Liver (tissue), 9 donors: Measurements from ENCODE around the gene MEIS2. TPM values are rescaled to one million over a fixed set of nuclear protein-coding genes. Genes with fewer than 3 reads are reported as not detected.

Source experiments
- DNase-seq: peaks from one replicate; pipeline ENCODE4 v3.0.0-alpha.2; 2017; ENCODE audit warnings: low spot score
- H3K27ac ChIP-seq, 2 donors: one replicate each; pipeline ENCODE4 v1.7.0; 2013; ENCODE audit warnings: inconsistent platforms in 2 of 2, low read length in 2 of 2, control low read depth in 1 of 2, low read depth in 1 of 2, mild to moderate bottlenecking in 1 of 2
- H3K27me3 ChIP-seq, 4 donors: one replicate each; pipeline versions ENCODE4 v1.6.1 to v1.7.0; 2013; ENCODE audit warnings: low read length in 3 of 4, inconsistent platforms in 1 of 4, mild to moderate bottlenecking in 1 of 4, moderate library complexity in 1 of 4; ENCODE audit not compliant: control insufficient read depth in 4 of 4, insufficient read depth in 4 of 4
- H3K36me3 ChIP-seq, 4 donors: one replicate each; pipeline versions ENCODE4 v1.6.1 to v1.7.0; 2013; ENCODE audit warnings: low read length in 3 of 4, mild to moderate bottlenecking in 3 of 4, low read depth in 1 of 4, moderate library complexity in 1 of 4; ENCODE audit not compliant: control insufficient read depth in 4 of 4, insufficient read depth in 3 of 4
- H3K4me1 ChIP-seq, 4 donors: one replicate each; pipeline versions ENCODE4 v1.6.1 to v1.7.0; 2013; ENCODE audit warnings: low read length in 3 of 4, mild to moderate bottlenecking in 3 of 4, moderate library complexity in 1 of 4; ENCODE audit not compliant: control insufficient read depth in 4 of 4, insufficient read depth in 4 of 4
- H3K4me3 ChIP-seq, 3 donors: one replicate each; pipeline versions ENCODE4 v1.6.1 to v1.7.0; 2013; ENCODE audit warnings: low read length in 3 of 3, control low read depth in 1 of 3, low read depth in 1 of 3, mild to moderate bottlenecking in 1 of 3
- H3K9ac ChIP-seq, 2 donors: one replicate each; pipeline ENCODE4 v1.7.0; 2013; ENCODE audit warnings: low read length in 2 of 2, mild to moderate bottlenecking in 2 of 2, moderate library complexity in 2 of 2, control low read depth in 1 of 2, low read depth in 1 of 2
- H3K9me3 ChIP-seq, 4 donors: one replicate each; pipeline versions ENCODE4 v1.6.1 to v1.7.0; 2013; ENCODE audit warnings: low read length in 3 of 4; ENCODE audit not compliant: control insufficient read depth in 4 of 4
- ATF3 ChIP-seq: IDR thresholded peaks from 2 replicates; pipeline ENCODE4 v1.6.1; 2016; ENCODE audit warnings: antibody characterized with exemption
- EGR1 ChIP-seq, 2 donors: IDR thresholded peaks; 2 replicates each; pipeline ENCODE4 v1.6.1; 2016 to 2018; ENCODE audit warnings: antibody characterized with exemption in 2 of 2, low read depth in 2 of 2
- FOXA2 ChIP-seq: IDR thresholded peaks from 2 replicates; pipeline ENCODE4 v1.6.1; 2016; ENCODE audit warnings: antibody characterized with exemption
- GABPA ChIP-seq, 2 donors: IDR thresholded peaks in 1 of 2; conservative IDR thresholded peaks in 1 of 2; 2 replicates each; pipeline ENCODE4 v1.6.1; 2016; ENCODE audit warnings: antibody characterized with exemption in 2 of 2, mild to moderate bottlenecking in 1 of 2, moderate library complexity in 1 of 2
- HNF4A ChIP-seq, 2 donors: conservative IDR thresholded peaks; 2 replicates each; pipeline ENCODE4 v1.6.1; 2016; ENCODE audit warnings: antibody characterized with exemption in 2 of 2, mild to moderate bottlenecking in 2 of 2
- HNF4G ChIP-seq: IDR thresholded peaks from 2 replicates; pipeline ENCODE4 v1.6.1; 2016; ENCODE audit warnings: antibody characterized with exemption
- JUND ChIP-seq, 2 donors: IDR thresholded peaks; 2 replicates each; pipeline ENCODE4 v1.6.1; 2016; ENCODE audit warnings: antibody characterized with exemption in 2 of 2
- NR2F2 ChIP-seq: IDR thresholded peaks from 2 replicates; pipeline ENCODE4 v1.6.1; 2016; ENCODE audit warnings: antibody characterized with exemption
- RAD21 ChIP-seq, 2 donors: IDR thresholded peaks; 2 replicates each; pipeline ENCODE4 v1.6.1; 2016; ENCODE audit warnings: antibody characterized with exemption in 2 of 2, mild to moderate bottlenecking in 2 of 2
- REST ChIP-seq: IDR thresholded peaks from 2 replicates; pipeline ENCODE4 v1.6.1; 2016; ENCODE audit warnings: antibody characterized with exemption, mild to moderate bottlenecking
- RXRA ChIP-seq, 2 donors: IDR thresholded peaks; 2 replicates each; pipeline ENCODE4 v1.6.1; 2017 to 2018; ENCODE audit warnings: antibody characterized with exemption in 2 of 2, mild to moderate bottlenecking in 1 of 2
- SP1 ChIP-seq: IDR thresholded peaks from 2 replicates; pipeline ENCODE4 v1.6.1; 2018; ENCODE audit warnings: antibody characterized with exemption, mild to moderate bottlenecking
- YY1 ChIP-seq: IDR thresholded peaks from 2 replicates; pipeline ENCODE4 v1.6.1; 2016; ENCODE audit warnings: antibody characterized with exemption, mild to moderate bottlenecking
- ZBTB33 ChIP-seq: IDR thresholded peaks from 2 replicates; pipeline ENCODE4 v1.6.1; 2016; ENCODE audit warnings: antibody characterized with exemption
- WGBS: extraction: QIAGEN DNeasy Blood & Tissue Kit; methylation state at CpG from one replicate; pipeline ENCODE4 v1.1.7; 2013; 5-methylcytosine and 5-hydroxymethylcytosine counted together
- polyA plus RNA-seq, 2 donors: library from polyadenylated mRNA; stranded (reverse) in 1 of 2; unstranded in 1 of 2; fragments of 200-250 nt in 1 of 2; fragments of >200 nt in 1 of 2; fragmentation: Nextera tagmentation in 1 of 2; extraction: Ambion mirVana in 1 of 2; gene quantifications; one replicate each; pipeline versions ENCODE4 v1.2.1 to v1.2.3, GENCODE V29; 2013 to 2015
- total RNA-seq, 2 donors: library from RNA; depleted of rRNA; stranded (reverse); fragments of >200 nt; gene quantifications; one replicate each; pipeline ENCODE4 v1.2.3, GENCODE V29; 2014
- TF ChIP-seq, protein P1 (sequence below): IDR thresholded peaks from 2 replicates; pipeline ENCODE4 v1.6.1; 2016; ENCODE audit warnings: antibody characterized with exemption
- TF ChIP-seq, protein P2 (sequence below): fragments of 150-350 bp; IDR thresholded peaks from 2 replicates; pipeline ENCODE4 v1.5.1; 2017; ENCODE audit warnings: improper control_type of control experiment, low read depth, low read length; ENCODE audit not compliant: missing input control
- donor health status: healthy.
- donor health status: healthy.
- donor health status: healthy.
- donor health status: healthy.
- donor health status: healthy.

Gene MEIS2
- total and polyA plus RNA-seq, 4 donors: 3.9 to 12.6 (median 7.6) TPM

DNA sequence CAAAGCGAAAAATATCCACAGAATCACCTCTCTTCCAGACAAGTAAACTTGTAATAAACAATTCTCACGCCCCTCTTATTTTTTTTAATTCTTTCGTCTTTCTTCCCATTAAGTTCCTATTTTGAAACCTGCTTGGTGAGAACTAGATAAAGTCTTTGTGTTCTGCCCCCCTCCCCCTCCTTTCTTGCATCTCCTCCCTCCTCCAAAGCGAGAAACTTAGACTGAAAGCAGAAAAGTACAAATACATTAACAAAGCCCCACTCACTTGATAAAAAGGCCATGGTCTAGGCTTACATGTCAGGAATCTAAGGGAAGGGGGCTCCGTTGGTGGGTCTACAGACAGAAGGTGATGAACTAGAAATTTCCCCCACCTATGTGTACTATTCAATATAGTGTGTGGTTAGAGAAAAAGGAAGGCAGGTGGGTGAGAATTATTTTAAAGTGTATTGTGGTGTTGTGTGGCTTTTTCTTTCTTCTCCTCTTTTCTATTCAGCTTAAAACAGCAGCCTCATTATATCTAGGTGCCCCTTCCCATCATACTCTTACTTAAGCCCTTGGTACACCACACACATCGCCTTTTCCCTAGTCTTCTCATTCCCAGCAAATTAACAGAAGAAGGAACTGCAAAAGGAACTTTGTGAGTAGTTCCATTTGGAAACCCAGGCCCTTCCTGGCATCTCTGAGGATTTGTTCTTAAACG is 215.3 kb downstream of the MEIS2 start:
- 73% methylated on average over 7 of the region's 7 CpGs for WGBS
- no peaks in the 10 kb centered on the region for H3K36me3 ChIP-seq
- H3K4me1 ChIP-seq: peaks cover 7 to 30% (median 26%) of the 10 kb centered on the region in 4 donors
- no peak overlapping the region for H3K9ac ChIP-seq
- H3K9me3 ChIP-seq: peaks cover 0 to under 1% (median 0%) of the 10 kb centered on the region in 4 donors
- H3K27me3 ChIP-seq: peaks cover 0 to 15% (median 8%) of the 10 kb centered on the region in 4 donors
- H3K4me3 ChIP-seq: no peak overlapping the region
- H3K27ac ChIP-seq: no peak overlapping the region
- TF ChIP-seq ATF3 (no peak), FOXA2 (no peak), ZBTB33 (no peak), GABPA (IDR thresholded peaks at IDR 0.05 in 1 of 2, conservative IDR thresholded peaks at IDR 0.05 in 1 of 2) (no peak)
- DNase-seq: no peak

- DNase-seq: no peak
- Histone ChIP-seq H3K27ac (no peak overlapping the region), H3K4me1 (peaks cover 9 to 30% (median 28%) of the 10 kb centered on the region in 4 donors), H3K9me3 (peaks cover 0 to 4% (median 0%) of the 10 kb centered on the region in 4 donors), H3K36me3 (no peaks in the 10 kb centered on the region), H3K27me3 (peaks cover 0 to 17% (median 9%) of the 10 kb centered on the region in 4 donors), H3K4me3 (no peak overlapping the region), H3K9ac (no peak overlapping the region)
- 54% methylated on average over 3 of the region's 3 CpGs for WGBS
- TF ChIP-seq SP1 (no peak), HNF4A (conservative IDR thresholded peaks at IDR 0.05) (no peak), HNF4G (no peak), RAD21 (IDR thresholded peaks at IDR 0.05) (no peak), GABPA (IDR thresholded peaks at IDR 0.05 in 1 of 2, conservative IDR thresholded peaks at IDR 0.05 in 1 of 2) (no peak), YY1 (no peak), JUND (IDR thresholded peaks at IDR 0.05) (no peak), FOXA2 (no peak), NR2F2 (no peak), RXRA (IDR thresholded peaks at IDR 0.05) (no peak), EGR1 (IDR thresholded peaks at IDR 0.05; ENCODE audit: low read depth in 2 of 2) (no peak)
- TF ChIP-seq, protein P1, sequence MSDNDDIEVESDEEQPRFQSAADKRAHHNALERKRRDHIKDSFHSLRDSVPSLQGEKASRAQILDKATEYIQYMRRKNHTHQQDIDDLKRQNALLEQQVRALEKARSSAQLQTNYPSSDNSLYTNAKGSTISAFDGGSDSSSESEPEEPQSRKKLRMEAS: no peak
Measured at GRCh38 chr15:36884518-36884875, 215.9 kb downstream of the MEIS2 start.

DNA sequence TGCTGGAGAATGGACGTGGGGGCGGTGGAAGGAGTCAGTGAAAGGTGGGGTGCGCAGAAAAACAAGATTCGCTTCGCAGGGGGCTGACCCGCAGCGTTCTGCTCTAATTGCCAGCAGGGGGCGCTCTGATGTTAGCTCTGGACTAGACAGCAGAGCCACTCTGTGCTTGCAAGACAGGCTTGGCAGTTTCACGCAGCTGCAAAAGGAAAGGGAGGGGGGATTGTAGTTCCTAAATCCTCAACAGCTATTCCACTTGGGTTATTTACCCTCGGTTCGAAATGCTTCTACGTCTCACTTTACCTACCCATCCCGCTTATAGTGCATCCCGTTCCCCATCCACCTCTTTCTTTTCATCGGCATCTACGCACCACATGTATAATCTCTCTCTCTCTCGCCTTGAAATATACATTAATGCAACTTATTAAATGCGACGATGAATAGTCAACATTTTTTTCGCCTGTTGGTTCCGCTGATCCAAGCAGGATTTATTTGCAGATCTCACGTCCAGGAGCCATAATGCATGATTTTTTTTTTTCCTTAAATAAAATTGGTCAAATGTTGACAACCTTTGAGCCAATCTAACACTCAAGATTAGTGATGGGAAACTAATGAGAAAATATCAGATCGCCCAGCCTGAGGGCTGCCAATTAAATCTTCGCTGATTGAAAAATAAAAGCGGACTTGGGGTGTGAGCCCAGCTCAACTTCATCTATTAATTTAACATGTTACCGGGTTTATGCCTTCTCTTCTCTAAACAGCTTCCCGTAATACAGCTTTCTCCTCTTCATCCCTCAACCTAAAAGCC is 216.4 kb downstream of the MEIS2 start:
- peaks cover 0 to 4% (median 0%) of the 10 kb centered on the region in 4 donors for H3K9me3 ChIP-seq
- peak; percentile 86 for DNase-seq
- no peaks in the 10 kb centered on the region for H3K36me3 ChIP-seq
- H3K9ac ChIP-seq: no peak overlapping the region
- H3K27me3 ChIP-seq: peaks cover 0 to 19% (median 10%) of the 10 kb centered on the region in 4 donors
- WGBS: 22% methylated on average over 27 of the region's 27 CpGs
- H3K4me3 ChIP-seq: peak overlapping the region in 2 of 3 donors; percentile 7 to 44
- no peak overlapping the region for H3K27ac ChIP-seq
- H3K4me1 ChIP-seq: peaks cover 9 to 30% (median 28%) of the 10 kb centered on the region in 4 donors
- no peak for TF ChIP-seq REST
- peak in 1 of 2 donors; percentile 9 for TF ChIP-seq HNF4A (conservative IDR thresholded peaks at IDR 0.05)
- TF ChIP-seq, protein P2, sequence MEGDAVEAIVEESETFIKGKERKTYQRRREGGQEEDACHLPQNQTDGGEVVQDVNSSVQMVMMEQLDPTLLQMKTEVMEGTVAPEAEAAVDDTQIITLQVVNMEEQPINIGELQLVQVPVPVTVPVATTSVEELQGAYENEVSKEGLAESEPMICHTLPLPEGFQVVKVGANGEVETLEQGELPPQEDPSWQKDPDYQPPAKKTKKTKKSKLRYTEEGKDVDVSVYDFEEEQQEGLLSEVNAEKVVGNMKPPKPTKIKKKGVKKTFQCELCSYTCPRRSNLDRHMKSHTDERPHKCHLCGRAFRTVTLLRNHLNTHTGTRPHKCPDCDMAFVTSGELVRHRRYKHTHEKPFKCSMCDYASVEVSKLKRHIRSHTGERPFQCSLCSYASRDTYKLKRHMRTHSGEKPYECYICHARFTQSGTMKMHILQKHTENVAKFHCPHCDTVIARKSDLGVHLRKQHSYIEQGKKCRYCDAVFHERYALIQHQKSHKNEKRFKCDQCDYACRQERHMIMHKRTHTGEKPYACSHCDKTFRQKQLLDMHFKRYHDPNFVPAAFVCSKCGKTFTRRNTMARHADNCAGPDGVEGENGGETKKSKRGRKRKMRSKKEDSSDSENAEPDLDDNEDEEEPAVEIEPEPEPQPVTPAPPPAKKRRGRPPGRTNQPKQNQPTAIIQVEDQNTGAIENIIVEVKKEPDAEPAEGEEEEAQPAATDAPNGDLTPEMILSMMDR: peak; percentile 78
- peak in 1 of 2 donors; percentile 19 for TF ChIP-seq RXRA (IDR thresholded peaks at IDR 0.05)
